Measurements from ENCODE around the gene SLC9A8. TPM values are rescaled to one million over a fixed set of nuclear protein-coding genes. Genes with fewer than 3 reads are reported as not detected.
A peak's percentile ranks its signal among the peaks of the same experiment; 100 is the strongest.

The SLC9A8 gene
- total and polyA plus RNA-seq, 2 donors (not counting 1 experiment from before 2014, with no cell fraction given) = 17.8 to 29.7 TPM

GRCh38 chr20:49813305-49813974 is 812 bp downstream of the SLC9A8 start:
- H3K4me1 Mint-ChIP-seq = peaks cover 44% of the 10 kb centered on the region
- intact Hi-C loops (cut with micrococcal nuclease) = loop anchor here (1.0 to 5.0 kb wide), 2 partner anchors 124 to 144 kb away; partner anchors contain the start of gene RNF114
- Histone ChIP-seq H3K27ac (ENCODE audit: low read length in 2 of 2) (peak overlapping the region; percentile 93 to 98), H3K27me3 (replicated peaks in 1 of 4; ENCODE audit: control extremely low read depth in 1 of 4, control insufficient read depth in 3 of 4, insufficient read depth in 4 of 4, low read length in 3 of 4) (no peaks in the 10 kb centered on the region), H3K4me2 (replicated peaks; ENCODE audit: low read depth, low read length, poor library complexity, severe bottlenecking) (peak overlapping the region; percentile 77), H4K20me1 (ENCODE audit: control insufficient read depth, insufficient read depth, low read length, poor library complexity, severe bottlenecking) (no peaks in the 10 kb centered on the region), H3K4me1 (ENCODE audit: control insufficient read depth in 2 of 2, insufficient read depth in 2 of 2, low read length in 2 of 2) (peaks cover 24 to 30% of the 10 kb centered on the region in 2 donors), H3K36me3 (replicated peaks in 1 of 2; ENCODE audit: control extremely low read depth in 1 of 2, control insufficient read depth in 1 of 2, extremely low read depth in 1 of 2, insufficient read depth in 2 of 2, low read length in 1 of 2) (peaks cover 0 to 20% of the 10 kb centered on the region in 2 experiments), H3K9me3 (ENCODE audit: control extremely low read depth in 1 of 3, control insufficient read depth in 2 of 3, insufficient read depth in 1 of 3, low read length in 2 of 3) (no peaks in the 10 kb centered on the region), H2AFZ (ENCODE audit: insufficient read depth, low read depth, low read length, poor library complexity, severe bottlenecking) (peak overlapping the region; percentile 70), H3K4me3 (ENCODE audit: control extremely low read depth in 1 of 5, extremely low read depth in 1 of 5, insufficient read depth in 1 of 5, low read depth in 2 of 5, low read length in 4 of 5) (peak overlapping the region; percentile 81 to 97 (median 87)), H3K9ac (ENCODE audit: low read length) (peak overlapping the region; percentile 86), H3K79me2 (ENCODE audit: control insufficient read depth, insufficient read depth, low read length) (peaks cover 30% of the 10 kb centered on the region)
- ChIA-PET CTCF (interaction anchor here (0.6 to 2.2 kb wide), 6 partner anchors 12 to 203 kb away, joined by 3 to 8 read pairs (median 6); no protein-coding TSS in a partner anchor), POLR2A (interaction anchor here (1.3 to 1.5 kb wide), 3 partner anchors 8 to 13 kb away, joined by 3 to 9 read pairs (median 5); no protein-coding TSS in a partner anchor)
- WGBS (ENCODE audit: insufficient coverage) = 18% methylated on average over 11 of the region's 11 CpGs
- TF ChIP-seq CTCF (IDR thresholded peaks at IDR 0.05) (no peak), EZH2 (IDR thresholded peaks at IDR 0.05; ENCODE audit: borderline replicate concordance, insufficient read depth, low read depth, low read length, poor library complexity, severe bottlenecking) (no peak)
- no peaks in the 10 kb centered on the region for H3K9me3 Mint-ChIP-seq (ENCODE audit: insufficient read depth)
- H3K4me3 Mint-ChIP-seq = peak overlapping the region; percentile 97
- no peaks in the 10 kb centered on the region for H3K27me3 Mint-ChIP-seq
- peak overlapping the region; percentile 94 for H3K27ac Mint-ChIP-seq
- DNase-seq = no peak
- no peak for ATAC-seq (ENCODE audit: low read depth)

All from B cell (primary cell).